Transverse colon (tissue), 4 donors: ENCODE measurements around the gene RAB6B.

Experiments used
- EP300 ChIP-seq: sonication (generic); formaldehyde crosslinking; IDR thresholded peaks from one replicate; pipeline ENCODE4 v1.6.1; 2017; ENCODE audit warnings: antibody characterized with exemption, low read depth
- POLR2AphosphoS5 ChIP-seq, 3 donors: sonication (generic); formaldehyde crosslinking; IDR thresholded peaks; one replicate each; pipeline ENCODE4 v1.6.1; 2016; ENCODE audit warnings: antibody characterized with exemption in 3 of 3
- TF ChIP-seq, protein P1 (sequence below), 5 experiments: fragments of 200-600 bp in 3 of 5; fragments of 450-650 bp in 2 of 5; sonication (generic) in 3 of 5; IDR thresholded peaks; 1 replicate in 2 of 5; 2 replicates in 3 of 5; pipeline ENCODE4 v1.5.1; 2016 to 2017; ENCODE audit warnings: antibody characterized with exemption in 5 of 5, inconsistent platforms in 3 of 5, mild to moderate bottlenecking in 2 of 5, moderate library complexity in 1 of 5

DNA sequence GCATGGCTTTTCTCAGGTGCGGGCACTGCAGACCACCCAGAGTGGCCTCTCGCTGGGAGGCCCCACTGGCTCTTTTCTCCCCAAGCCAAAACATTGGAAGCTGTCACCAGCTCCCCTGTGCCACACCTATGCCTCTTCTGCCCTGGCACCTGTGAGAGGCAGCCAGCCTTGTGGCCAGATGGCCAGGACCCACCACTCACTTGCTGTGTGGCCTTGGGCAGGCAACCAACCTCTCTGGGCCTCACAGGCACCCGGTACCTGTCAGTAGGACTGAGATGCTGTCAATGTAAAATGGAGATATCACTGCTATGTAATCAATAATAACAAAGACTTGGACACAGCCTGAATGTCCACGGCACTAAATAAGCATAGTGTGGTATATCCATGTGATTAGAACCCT is 53.5 kb downstream of the RAB6B start:
- TF ChIP-seq POLR2AphosphoS5 (IDR thresholded peaks at IDR 0.05) (no peak), EP300 (no peak)
- TF ChIP-seq, protein P1, sequence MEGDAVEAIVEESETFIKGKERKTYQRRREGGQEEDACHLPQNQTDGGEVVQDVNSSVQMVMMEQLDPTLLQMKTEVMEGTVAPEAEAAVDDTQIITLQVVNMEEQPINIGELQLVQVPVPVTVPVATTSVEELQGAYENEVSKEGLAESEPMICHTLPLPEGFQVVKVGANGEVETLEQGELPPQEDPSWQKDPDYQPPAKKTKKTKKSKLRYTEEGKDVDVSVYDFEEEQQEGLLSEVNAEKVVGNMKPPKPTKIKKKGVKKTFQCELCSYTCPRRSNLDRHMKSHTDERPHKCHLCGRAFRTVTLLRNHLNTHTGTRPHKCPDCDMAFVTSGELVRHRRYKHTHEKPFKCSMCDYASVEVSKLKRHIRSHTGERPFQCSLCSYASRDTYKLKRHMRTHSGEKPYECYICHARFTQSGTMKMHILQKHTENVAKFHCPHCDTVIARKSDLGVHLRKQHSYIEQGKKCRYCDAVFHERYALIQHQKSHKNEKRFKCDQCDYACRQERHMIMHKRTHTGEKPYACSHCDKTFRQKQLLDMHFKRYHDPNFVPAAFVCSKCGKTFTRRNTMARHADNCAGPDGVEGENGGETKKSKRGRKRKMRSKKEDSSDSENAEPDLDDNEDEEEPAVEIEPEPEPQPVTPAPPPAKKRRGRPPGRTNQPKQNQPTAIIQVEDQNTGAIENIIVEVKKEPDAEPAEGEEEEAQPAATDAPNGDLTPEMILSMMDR (IDR thresholded peaks at IDR 0.05), result no peak
